Prostate gland (tissue), 2 donors: ENCODE measurements around the gene STARD9.

ENCODE experiments used
- POLR2A ChIP-seq: fragments of 450-650 bp; IDR thresholded peaks from one replicate; pipeline ENCODE4 v1.6.1; 2016; ENCODE audit warnings: antibody characterized with exemption, mild to moderate bottlenecking
- POLR2AphosphoS5 ChIP-seq: sonication (generic); formaldehyde crosslinking; IDR thresholded peaks from one replicate; pipeline ENCODE4 v1.6.1; 2017; ENCODE audit warnings: antibody characterized with exemption
- TF ChIP-seq, protein P1 (sequence below), 4 experiments: fragments of 200-600 bp in 2 of 4; fragments of 450-650 bp in 2 of 4; sonication (generic) in 2 of 4; IDR thresholded peaks; 1 replicate in 3 of 4; 2 replicates in 1 of 4; pipeline ENCODE4 v1.5.1; 2016 to 2019; ENCODE audit warnings: antibody characterized with exemption in 4 of 4, mild to moderate bottlenecking in 2 of 4, moderate library complexity in 2 of 4

DNA sequence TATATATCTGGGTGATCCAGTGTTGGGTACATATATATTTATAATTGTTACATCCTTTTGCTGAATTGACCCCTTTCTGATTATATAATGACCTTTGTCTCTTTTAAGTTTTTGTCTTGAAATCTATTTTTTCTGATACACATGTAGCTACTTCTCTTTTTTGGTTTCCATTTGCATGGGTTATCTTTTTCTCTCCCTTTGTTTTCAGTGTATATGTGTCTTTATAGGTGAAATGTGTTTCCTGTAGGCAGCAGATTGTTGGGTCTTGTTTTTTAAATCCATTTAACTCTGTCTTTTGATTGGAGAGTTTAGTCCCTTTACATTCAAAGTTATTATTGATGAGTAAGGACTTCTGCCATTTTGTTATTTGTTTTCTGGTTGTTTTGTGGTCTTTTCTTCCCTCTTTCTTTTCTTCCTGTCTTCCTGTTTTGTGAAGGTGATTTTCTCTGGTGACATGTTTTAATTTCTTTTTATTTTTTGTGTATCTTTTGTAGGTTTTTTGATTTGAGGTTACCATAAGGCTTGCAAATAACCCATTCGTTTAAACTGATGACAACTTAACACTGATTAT lies 56.8 kb downstream of the STARD9 start:
- TF ChIP-seq, protein P1, sequence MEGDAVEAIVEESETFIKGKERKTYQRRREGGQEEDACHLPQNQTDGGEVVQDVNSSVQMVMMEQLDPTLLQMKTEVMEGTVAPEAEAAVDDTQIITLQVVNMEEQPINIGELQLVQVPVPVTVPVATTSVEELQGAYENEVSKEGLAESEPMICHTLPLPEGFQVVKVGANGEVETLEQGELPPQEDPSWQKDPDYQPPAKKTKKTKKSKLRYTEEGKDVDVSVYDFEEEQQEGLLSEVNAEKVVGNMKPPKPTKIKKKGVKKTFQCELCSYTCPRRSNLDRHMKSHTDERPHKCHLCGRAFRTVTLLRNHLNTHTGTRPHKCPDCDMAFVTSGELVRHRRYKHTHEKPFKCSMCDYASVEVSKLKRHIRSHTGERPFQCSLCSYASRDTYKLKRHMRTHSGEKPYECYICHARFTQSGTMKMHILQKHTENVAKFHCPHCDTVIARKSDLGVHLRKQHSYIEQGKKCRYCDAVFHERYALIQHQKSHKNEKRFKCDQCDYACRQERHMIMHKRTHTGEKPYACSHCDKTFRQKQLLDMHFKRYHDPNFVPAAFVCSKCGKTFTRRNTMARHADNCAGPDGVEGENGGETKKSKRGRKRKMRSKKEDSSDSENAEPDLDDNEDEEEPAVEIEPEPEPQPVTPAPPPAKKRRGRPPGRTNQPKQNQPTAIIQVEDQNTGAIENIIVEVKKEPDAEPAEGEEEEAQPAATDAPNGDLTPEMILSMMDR (IDR thresholded peaks at IDR 0.05), result no peak
- TF ChIP-seq POLR2A (no peak), POLR2AphosphoS5 (no peak)
